Measurements from ENCODE around the gene S100A10.

The S100A10 gene

GRCh38 chr1:151993734-151994496, at the start of gene S100A10:
Gene S100A10, minus strand, starts transcription at chr1:151993859. Its CDS starts 7,629 bp downstream, at chr1:151986230.
- DNase-seq = no peak

GRCh38 chr1:152042030-152042429, 48.4 kb upstream of the S100A10 start:
- no peak for DNase-seq

- no peak for DNase-seq
Measured at GRCh38 chr1:152039886-152040285, 46.2 kb upstream of the S100A10 start.

GRCh38 chr1:152039461-152039860, 45.8 kb upstream of the S100A10 start:
- DNase-seq = no peak

GRCh38 chr1:152038871-152039270, 45.2 kb upstream of the S100A10 start:
- DNase-seq = no peak

- no peak for DNase-seq
Measured at GRCh38 chr1:152036267-152037216, 42.9 kb upstream of the S100A10 start, which contains the start of gene S100A11. Gene S100A11, minus strand, starts transcription at chr1:152037004. Its CDS starts 89 bp downstream, at chr1:152036915.

- DNase-seq = no peak
Measured at GRCh38 chr1:152035539-152036266, 42.0 kb upstream of the S100A10 start.

- no peak for DNase-seq
Measured at GRCh38 chr1:152034654-152035538, 41.2 kb upstream of the S100A10 start.

- no peak for DNase-seq
Measured at GRCh38 chr1:152034324-152034653, 40.6 kb upstream of the S100A10 start.

- no peak for DNase-seq
Measured at GRCh38 chr1:152029929-152030211, 36.2 kb upstream of the S100A10 start.

GRCh38 chr1:152029144-152029928, 35.7 kb upstream of the S100A10 start:
- no peak for DNase-seq

GRCh38 chr1:152026895-152027294, 33.2 kb upstream of the S100A10 start:
- DNase-seq = no peak

GRCh38 chr1:152024223-152024622, 30.6 kb upstream of the S100A10 start:
- DNase-seq = no peak

- no peak for DNase-seq
Measured at GRCh38 chr1:152023221-152023620, 29.6 kb upstream of the S100A10 start.

- DNase-seq = no peak
Measured at GRCh38 chr1:152022474-152022873, 28.8 kb upstream of the S100A10 start.

GRCh38 chr1:152021569-152021968, 27.9 kb upstream of the S100A10 start:
- no peak for DNase-seq

- no peak for DNase-seq
Measured at GRCh38 chr1:152020849-152021248, 27.2 kb upstream of the S100A10 start.

GRCh38 chr1:152018537-152018936, 24.9 kb upstream of the S100A10 start:
- DNase-seq = no peak

GRCh38 chr1:152015766-152016165, 22.1 kb upstream of the S100A10 start:
- DNase-seq = no peak

- DNase-seq = no peak
Measured at GRCh38 chr1:152014943-152015342, 21.3 kb upstream of the S100A10 start.

GRCh38 chr1:152013664-152014237, 20.1 kb upstream of the S100A10 start:
- no peak for DNase-seq

All from COR-L47 (cell line).